Transverse colon (tissue), 4 donors: ENCODE results near the gene TULP1. TPM values are rescaled to one million over a fixed set of nuclear protein-coding genes. Genes with fewer than 3 reads are reported as not detected.

Experiments used
- DNase-seq: peaks from one replicate; pipeline ENCODE4 v3.0.0-alpha.2; 2019
- H3K27ac ChIP-seq, 4 donors: fragments of 200-600 bp; sonication (generic); 2 replicates each; pipeline ENCODE4 v1.5.1; 2016 to 2018; ENCODE audit warnings: inconsistent platforms in 4 of 4
- H3K27me3 ChIP-seq: fragments of 200-600 bp; sonication (generic); 2 replicates; pipeline ENCODE4 v1.5.1; 2017; ENCODE audit warnings: inconsistent platforms
- H3K36me3 ChIP-seq, 4 donors: fragments of 200-600 bp; sonication (generic); 2 replicates each; pipeline ENCODE4 v1.5.1; 2017 to 2019; ENCODE audit warnings: inconsistent platforms in 4 of 4
- H3K4me1 ChIP-seq, 4 donors: fragments of 200-600 bp; sonication (generic); 2 replicates each; pipeline ENCODE4 v1.5.1; 2017 to 2020; ENCODE audit warnings: inconsistent platforms in 4 of 4
- H3K4me3 ChIP-seq, 4 donors: fragments of 200-600 bp; sonication (generic); 1 replicate in 1 of 4; 2 replicates in 3 of 4; pipeline versions ENCODE4 v1.5.1 to v1.6.1; 2017 to 2019; ENCODE audit warnings: inconsistent platforms in 4 of 4
- H3K9me3 ChIP-seq, 2 donors: fragments of 200-600 bp; sonication (generic); 2 replicates each; pipeline ENCODE4 v1.5.1; 2017 to 2019; ENCODE audit warnings: inconsistent platforms in 2 of 2
- EP300 ChIP-seq: sonication (generic); formaldehyde crosslinking; IDR thresholded peaks from one replicate; pipeline ENCODE4 v1.6.1; 2017; ENCODE audit warnings: antibody characterized with exemption, low read depth
- POLR2A ChIP-seq: fragments of 450-650 bp; IDR thresholded peaks from one replicate; pipeline ENCODE4 v1.6.1; 2016; ENCODE audit warnings: antibody characterized with exemption, mild to moderate bottlenecking, moderate library complexity
- POLR2AphosphoS5 ChIP-seq, 3 donors: sonication (generic); formaldehyde crosslinking; IDR thresholded peaks; one replicate each; pipeline ENCODE4 v1.6.1; 2016; ENCODE audit warnings: antibody characterized with exemption in 3 of 3
- WGBS, 2 donors: methylation state at CpG; one replicate each; pipeline ENCODE4 v1.1.5; 2018; ENCODE audit warnings: low coverage in 1 of 2; 5-methylcytosine and 5-hydroxymethylcytosine counted together
- in situ Hi-C, 4 donors: fragments of 200-750 bp; cut with MboI; loops; one replicate each; pipeline versions ENCODE4 v1.15.0 to v1.15.1; 2017; ENCODE audit warnings: low sequenced_read_pairs in 3 of 4, low pct_ligation_motif_present in 1 of 4, low pct_unique_long_range_greater_than_20kb in 1 of 4
- intact Hi-C: fragments of 100-400 bp; cut with DNase I; formaldehyde crosslinking; loops from one replicate; pipeline ENCODE4 v1.15.1; 2023; ENCODE audit warnings: low total_unique reads
- total RNA-seq, 4 donors: library from RNA; depleted of rRNA; stranded (reverse); fragments of >200 nt; gene quantifications; one replicate each; pipeline ENCODE4 v1.1.0, GENCODE V29; 2016
- TF ChIP-seq, protein P1 (sequence below), 5 experiments: fragments of 200-600 bp in 3 of 5; fragments of 450-650 bp in 2 of 5; sonication (generic) in 3 of 5; IDR thresholded peaks; 1 replicate in 2 of 5; 2 replicates in 3 of 5; pipeline ENCODE4 v1.5.1; 2016 to 2017; ENCODE audit warnings: antibody characterized with exemption in 5 of 5, inconsistent platforms in 3 of 5, mild to moderate bottlenecking in 2 of 5, moderate library complexity in 1 of 5

TULP1 gene
- total RNA-seq, 4 donors from 2014 or later, result not detected

DNA sequence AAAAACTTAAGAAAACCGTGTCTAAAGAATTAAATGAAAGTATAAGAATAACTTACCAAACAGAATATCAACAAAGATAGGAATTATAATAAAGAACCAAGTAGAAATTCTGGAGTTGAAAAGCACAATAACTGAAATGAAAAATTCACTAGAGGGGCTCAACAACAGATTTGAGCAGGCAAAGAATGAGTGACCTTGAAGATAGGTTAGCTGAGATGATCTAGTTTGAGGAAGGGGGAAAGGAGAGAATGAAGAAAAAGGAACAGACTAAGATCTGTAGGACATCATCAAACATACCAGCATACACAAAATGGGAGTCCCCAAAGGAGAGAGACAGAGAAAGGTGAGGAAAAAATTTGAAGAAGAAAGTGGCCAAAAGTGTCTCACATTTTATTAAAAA lies 37.7 kb upstream of the TULP1 start:
- Histone ChIP-seq H3K27me3 (peaks cover 5% of the 10 kb centered on the region), H3K27ac (no peak overlapping the region), H3K36me3 (no peaks in the 10 kb centered on the region), H3K4me3 (no peak overlapping the region), H3K4me1 (no peaks in the 10 kb centered on the region), H3K9me3 (no peaks in the 10 kb centered on the region)
- no peak for DNase-seq
- intact Hi-C loops (no loop called here), in situ Hi-C loops (no loop called here)
- TF ChIP-seq POLR2A (no peak), POLR2AphosphoS5 (IDR thresholded peaks at IDR 0.05) (no peak), EP300 (no peak)
- TF ChIP-seq, protein P1, sequence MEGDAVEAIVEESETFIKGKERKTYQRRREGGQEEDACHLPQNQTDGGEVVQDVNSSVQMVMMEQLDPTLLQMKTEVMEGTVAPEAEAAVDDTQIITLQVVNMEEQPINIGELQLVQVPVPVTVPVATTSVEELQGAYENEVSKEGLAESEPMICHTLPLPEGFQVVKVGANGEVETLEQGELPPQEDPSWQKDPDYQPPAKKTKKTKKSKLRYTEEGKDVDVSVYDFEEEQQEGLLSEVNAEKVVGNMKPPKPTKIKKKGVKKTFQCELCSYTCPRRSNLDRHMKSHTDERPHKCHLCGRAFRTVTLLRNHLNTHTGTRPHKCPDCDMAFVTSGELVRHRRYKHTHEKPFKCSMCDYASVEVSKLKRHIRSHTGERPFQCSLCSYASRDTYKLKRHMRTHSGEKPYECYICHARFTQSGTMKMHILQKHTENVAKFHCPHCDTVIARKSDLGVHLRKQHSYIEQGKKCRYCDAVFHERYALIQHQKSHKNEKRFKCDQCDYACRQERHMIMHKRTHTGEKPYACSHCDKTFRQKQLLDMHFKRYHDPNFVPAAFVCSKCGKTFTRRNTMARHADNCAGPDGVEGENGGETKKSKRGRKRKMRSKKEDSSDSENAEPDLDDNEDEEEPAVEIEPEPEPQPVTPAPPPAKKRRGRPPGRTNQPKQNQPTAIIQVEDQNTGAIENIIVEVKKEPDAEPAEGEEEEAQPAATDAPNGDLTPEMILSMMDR (IDR thresholded peaks at IDR 0.05), result no peak
- WGBS, 2 donors, result 50 to 56% methylated on average over 1 of the region's 1 CpG

DNA sequence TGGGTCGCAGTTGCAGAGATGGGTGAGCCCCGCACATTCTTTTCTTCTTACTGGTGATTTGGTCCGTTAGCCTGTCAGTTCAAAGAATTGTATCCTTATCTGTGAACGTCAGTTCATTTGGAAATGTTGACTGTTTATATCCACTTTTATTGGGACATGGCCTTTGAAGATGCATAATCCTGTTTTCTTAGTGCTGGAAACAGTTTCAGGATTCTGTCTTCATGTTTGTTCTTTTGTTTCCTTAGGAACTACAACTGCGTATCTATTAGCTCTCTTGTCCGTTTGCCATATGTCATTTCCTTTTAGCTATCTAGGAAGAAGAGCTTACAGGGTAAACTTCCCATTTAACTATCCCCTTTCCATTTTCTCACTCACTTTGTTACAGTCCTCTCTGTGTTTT lies 35.0 kb upstream of the TULP1 start:
- TF ChIP-seq EP300 (no peak), POLR2A (no peak), POLR2AphosphoS5 (IDR thresholded peaks at IDR 0.05) (no peak)
- TF ChIP-seq, protein P1 (IDR thresholded peaks at IDR 0.05), result no peak
- no peak overlapping the region for H3K4me3 ChIP-seq
- 44 to 47% methylated on average over 5 to 6 of the region's 6 CpGs for WGBS, 2 donors
- intact Hi-C loops (no loop called here), in situ Hi-C loops (no loop called here)
- H3K27me3 ChIP-seq, result peaks cover 5% of the 10 kb centered on the region
- DNase-seq, result no peak
- no peaks in the 10 kb centered on the region for H3K4me1 ChIP-seq
- no peak overlapping the region for H3K27ac ChIP-seq
- no peaks in the 10 kb centered on the region for H3K36me3 ChIP-seq
- H3K9me3 ChIP-seq, result no peaks in the 10 kb centered on the region

DNA sequence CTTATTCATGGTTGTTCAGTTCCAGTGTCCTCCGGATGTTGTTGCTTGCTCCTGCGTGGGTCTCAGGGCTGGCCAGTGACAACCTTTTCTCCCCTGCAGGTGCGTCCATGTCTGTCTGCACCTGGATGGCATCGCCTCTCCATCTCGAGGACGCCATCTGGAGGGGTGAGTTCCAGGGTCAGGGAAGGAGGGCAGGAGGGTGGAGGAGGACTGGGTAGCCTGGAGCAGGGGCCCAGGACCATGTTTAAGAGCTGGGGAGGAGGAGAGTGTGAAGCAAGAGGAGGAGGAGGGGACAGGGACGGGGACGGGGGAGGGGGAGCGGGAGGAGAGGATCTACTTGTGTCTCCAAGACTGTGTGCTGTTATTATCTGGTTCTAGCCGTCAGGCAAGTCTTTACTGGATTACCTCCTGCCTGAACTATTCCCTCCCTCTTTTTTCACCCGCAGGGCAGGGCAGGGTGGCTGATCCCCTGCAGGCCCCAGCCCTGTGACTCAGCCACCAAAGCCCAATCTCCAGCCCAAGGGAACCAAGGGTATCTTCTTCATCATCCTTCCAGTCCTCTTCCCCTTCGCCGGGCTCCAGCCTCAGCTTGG lies 32.2 kb upstream of the TULP1 start:
- Histone ChIP-seq H3K9me3 (no peaks in the 10 kb centered on the region), H3K27ac (no peak overlapping the region), H3K36me3 (no peaks in the 10 kb centered on the region), H3K4me3 (no peak overlapping the region), H3K27me3 (peaks cover 5% of the 10 kb centered on the region), H3K4me1 (no peaks in the 10 kb centered on the region)
- intact Hi-C loops, result no loop called here
- in situ Hi-C loops, result no loop called here
- TF ChIP-seq, protein P1 (IDR thresholded peaks at IDR 0.05), result no peak
- TF ChIP-seq EP300 (no peak), POLR2A (no peak), POLR2AphosphoS5 (IDR thresholded peaks at IDR 0.05) (no peak)
- 70 to 80% methylated on average over 2 to 13 of the region's 13 CpGs for WGBS, 2 donors
- no peak for DNase-seq

DNA sequence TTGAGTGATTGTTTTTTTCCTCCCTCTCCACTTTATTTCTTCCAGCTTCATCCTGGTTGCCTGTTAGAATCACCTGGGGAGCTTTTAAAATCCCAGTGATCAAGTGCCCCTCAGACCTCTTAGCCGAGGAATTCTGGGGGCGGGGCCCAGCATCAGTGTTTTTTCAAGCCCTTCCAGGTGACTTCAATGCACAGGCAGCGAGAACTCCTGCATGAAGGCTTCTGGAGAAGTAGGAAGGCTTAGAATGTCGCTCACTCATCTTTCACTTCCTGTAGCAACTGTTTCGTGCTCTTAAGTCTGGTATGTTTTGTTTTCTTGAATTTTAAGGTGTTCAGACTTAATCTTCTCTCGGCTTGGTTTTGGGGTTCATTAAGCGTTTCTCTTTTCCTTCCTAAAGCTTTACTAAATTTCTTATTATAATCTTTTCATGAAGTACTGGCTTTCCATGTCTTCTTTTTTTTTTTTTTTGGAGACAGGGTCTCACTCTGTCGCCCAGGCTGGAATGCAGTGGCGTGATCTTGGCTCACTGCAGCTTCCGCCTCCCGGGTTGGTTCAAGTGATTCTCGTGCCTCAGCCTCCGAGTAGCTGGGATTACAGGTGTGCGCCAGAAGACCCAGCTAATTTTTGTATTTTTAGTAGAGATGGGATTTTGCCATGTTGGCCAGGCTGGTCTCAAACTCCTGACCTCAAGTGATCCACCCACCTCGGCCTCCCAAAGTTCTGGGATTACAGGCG lies 30.9 kb upstream of the TULP1 start:
- intact Hi-C loops, result no loop called here
- 83 to 91% methylated on average over 9 to 16 of the region's 16 CpGs for WGBS, 2 donors

More for the DNA sequence above, 30.9 kb upstream of the TULP1 start:
- Histone ChIP-seq H3K4me3 (no peak overlapping the region), H3K4me1 (no peaks in the 10 kb centered on the region), H3K27me3 (peaks cover 5% of the 10 kb centered on the region), H3K27ac (no peak overlapping the region), H3K36me3 (no peaks in the 10 kb centered on the region), H3K9me3 (no peaks in the 10 kb centered on the region)
- TF ChIP-seq POLR2AphosphoS5 (IDR thresholded peaks at IDR 0.05) (no peak), POLR2A (no peak), EP300 (no peak)
- TF ChIP-seq, protein P1 (IDR thresholded peaks at IDR 0.05), result no peak
- no peak for DNase-seq
- in situ Hi-C loops, result no loop called here
